Measurements from ENCODE around the gene SELENOI.

DNA sequence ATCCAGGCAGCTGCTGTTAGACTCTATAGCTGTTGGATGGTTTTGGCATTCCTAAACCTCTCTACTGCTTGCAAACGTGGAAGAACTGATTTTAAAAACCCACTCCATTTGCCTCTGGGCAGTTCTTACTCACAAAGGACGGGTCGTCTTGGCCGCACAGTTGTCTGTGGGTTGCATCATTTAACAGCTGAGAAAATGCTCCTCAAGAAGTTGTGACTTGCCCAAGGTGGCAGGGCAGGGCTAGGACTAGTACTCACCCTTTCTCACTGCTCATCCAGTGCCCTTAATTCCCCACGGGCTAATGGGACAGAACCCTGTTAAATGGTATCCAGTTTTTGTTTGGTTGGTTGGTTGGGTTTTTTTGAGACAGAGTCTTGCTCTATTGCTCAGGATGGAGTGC lies 54.8 kb downstream of the SELENOI start:
- TF ChIP-seq, protein P1, sequence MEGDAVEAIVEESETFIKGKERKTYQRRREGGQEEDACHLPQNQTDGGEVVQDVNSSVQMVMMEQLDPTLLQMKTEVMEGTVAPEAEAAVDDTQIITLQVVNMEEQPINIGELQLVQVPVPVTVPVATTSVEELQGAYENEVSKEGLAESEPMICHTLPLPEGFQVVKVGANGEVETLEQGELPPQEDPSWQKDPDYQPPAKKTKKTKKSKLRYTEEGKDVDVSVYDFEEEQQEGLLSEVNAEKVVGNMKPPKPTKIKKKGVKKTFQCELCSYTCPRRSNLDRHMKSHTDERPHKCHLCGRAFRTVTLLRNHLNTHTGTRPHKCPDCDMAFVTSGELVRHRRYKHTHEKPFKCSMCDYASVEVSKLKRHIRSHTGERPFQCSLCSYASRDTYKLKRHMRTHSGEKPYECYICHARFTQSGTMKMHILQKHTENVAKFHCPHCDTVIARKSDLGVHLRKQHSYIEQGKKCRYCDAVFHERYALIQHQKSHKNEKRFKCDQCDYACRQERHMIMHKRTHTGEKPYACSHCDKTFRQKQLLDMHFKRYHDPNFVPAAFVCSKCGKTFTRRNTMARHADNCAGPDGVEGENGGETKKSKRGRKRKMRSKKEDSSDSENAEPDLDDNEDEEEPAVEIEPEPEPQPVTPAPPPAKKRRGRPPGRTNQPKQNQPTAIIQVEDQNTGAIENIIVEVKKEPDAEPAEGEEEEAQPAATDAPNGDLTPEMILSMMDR (conservative IDR thresholded peaks at IDR 0.05 in 1 of 2, IDR thresholded peaks at IDR 0.05 in 1 of 2; ENCODE audit: extremely low read depth in 1 of 2, insufficient read depth in 1 of 2, low read depth in 1 of 2, low read length in 2 of 2): no peak
- TF ChIP-seq EZH2 (IDR thresholded peaks at IDR 0.05; ENCODE audit: borderline replicate concordance, low read length): no peak

All from mammary epithelial cell (primary cell).